GM12875 (cell line): ENCODE results near the gene CRADD.
"Not testable (repeated sequence)": the region's sequence is repeated elsewhere in the genome, so short reads cannot be mapped to it uniquely, and the experiment has no call there.

ENCODE experiments used
- H3K4me3 ChIP-seq: one replicate; pipeline ENCODE4 v1.5.1; 2011; ENCODE audit warnings: low read depth, low read length, control low read depth
- CTCF ChIP-seq: IDR thresholded peaks from 2 replicates; pipeline ENCODE4 v1.5.1; 2011; ENCODE audit warnings: low read depth, mild to moderate bottlenecking, control low read depth, inconsistent platforms, low read length, moderate library complexity, borderline replicate concordance; ENCODE audit not compliant: insufficient read depth

Gene CRADD

DNA sequence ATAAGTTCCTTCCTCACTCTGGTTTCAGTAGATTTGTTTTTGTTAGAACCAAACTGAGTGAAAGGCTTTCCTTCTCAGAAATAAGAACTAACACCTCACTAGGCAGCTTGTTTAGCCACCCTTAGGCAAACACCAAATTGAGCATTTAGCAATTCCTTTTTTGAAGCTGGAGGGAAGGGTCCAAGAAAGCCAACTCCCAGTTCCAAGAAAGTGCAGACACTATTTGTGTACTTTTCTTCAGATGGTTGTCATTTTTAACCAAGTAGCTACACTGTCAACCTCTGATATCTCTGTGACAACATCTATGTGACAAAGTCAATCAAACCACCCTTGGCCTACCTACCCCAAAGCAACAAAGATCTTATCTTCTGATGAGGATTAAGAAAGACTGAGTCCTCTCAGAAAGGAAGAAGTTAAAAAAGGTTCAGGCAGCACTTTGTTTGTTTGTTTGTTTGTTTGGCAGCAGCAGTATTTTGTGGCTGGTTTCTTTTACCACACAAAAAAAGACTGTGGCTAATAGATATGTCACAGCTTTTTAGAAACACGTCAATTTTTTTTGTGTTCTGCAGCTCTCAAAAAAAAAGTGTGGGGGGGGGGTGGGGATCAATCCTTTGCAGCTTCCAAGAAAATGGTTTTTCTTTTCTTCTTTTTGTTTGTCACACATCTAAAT lies 203.8 kb downstream of the CRADD start:
- TF ChIP-seq CTCF, result no peak
- H3K4me3 ChIP-seq, result no peak overlapping the region

- H3K4me3 ChIP-seq, result no peak overlapping the region
- TF ChIP-seq CTCF, result no peak
Observed at GRCh38 chr12:93882763-93883162, 205.6 kb downstream of the CRADD start.

DNA sequence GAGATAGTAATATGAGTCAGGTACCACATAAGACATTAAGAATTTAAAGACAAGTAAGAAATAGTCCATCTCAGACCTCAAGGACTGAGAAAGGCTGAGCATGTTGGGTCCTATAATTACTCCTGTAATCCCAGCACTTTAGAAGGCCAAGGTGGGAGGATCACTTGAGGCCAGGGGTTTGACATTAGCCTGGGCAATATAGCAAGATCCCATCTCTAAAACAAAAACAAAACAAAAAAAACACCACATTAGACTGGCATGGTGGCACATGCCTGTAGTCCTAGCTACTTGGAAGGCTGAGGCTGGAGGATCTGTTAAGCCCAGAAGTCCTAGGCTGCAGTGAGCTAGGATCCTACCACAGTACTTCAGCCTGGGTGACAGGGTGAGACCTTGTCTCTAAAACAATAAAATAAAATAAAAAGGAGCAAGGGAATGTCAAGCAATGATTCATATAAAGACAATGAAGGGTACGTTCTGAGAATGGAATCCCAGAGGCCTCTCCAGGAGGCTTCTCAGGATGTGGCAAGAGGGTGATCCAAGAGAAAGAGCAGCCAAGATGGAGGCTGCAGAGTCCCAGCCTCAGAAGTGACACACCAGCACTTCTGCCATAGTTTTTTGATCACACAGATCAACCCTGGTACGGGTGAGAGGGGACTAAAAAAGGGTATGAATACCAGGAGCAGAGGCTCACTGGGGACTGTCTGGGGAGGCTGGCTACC lies 206.4 kb downstream of the CRADD start:
- TF ChIP-seq CTCF, result no peak
- H3K4me3 ChIP-seq, result no peak overlapping the region

DNA sequence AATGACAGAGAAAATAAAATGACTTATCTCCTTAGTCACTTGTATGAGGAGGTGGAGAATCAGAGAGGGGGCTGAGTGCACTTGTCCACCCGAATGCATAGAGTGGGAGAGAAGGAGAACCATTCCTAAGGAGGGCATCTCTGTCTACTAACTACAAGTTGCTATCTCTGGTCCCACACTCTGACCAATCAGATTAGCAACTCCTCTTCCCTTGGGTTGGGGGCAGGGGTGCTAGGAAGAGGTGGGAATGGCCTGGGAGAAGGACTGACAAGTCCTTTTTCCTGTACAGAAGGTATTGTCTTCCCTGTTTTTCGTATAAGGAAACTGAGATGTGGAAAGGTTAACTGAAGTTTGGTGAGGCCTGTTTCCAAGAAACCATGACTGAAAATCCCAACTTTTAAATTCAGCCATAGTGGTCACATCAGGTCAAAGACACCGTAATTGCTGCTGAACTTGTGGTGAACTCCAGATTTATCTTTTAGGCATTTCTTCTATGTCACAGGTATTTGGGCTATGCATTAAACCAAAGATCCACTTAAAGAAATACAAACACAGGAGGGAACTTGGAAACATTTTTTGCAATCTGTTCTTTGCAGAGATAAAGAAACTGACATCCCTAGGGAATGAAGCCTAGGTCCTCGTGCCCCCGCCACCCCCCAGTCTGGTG lies 207.8 kb downstream of the CRADD start:
- TF ChIP-seq CTCF, result no peak
- no peak overlapping the region for H3K4me3 ChIP-seq

DNA sequence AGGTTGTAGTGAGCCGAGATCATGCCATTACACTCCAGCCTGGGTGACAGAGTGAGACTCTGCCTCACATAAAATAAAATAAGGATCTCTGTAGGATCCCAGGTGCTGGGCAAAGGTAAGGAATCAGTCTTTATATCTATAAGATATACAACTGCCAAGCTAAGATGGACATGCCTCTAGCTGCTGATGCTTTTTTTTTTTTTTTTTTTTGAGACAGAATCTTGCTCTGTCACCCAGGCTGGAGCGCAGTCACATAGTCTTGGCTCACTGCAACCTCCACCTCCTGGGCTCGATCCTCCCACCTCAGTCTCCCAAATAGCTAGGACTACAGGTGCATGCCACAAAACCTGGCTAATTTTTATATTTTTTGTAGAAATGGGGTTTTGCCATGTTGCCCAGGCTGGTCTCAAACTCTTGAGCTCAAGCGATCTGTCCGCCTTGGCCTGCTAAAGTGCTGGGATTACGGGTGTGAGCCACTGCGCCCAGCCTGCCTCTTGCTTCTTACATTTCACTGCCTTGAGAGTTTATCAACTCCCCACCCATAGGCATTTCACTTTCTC lies 208.9 kb downstream of the CRADD start:
- not testable (repeated sequence) for H3K4me3 ChIP-seq

- H3K4me3 ChIP-seq, result no peak overlapping the region
- TF ChIP-seq CTCF, result no peak
Observed at GRCh38 chr12:93886533-93887511, 209.6 kb downstream of the CRADD start.

- TF ChIP-seq CTCF, result no peak
- H3K4me3 ChIP-seq, result no peak overlapping the region
Observed at GRCh38 chr12:93888964-93889363, 211.8 kb downstream of the CRADD start.
